ENCODE data around the gene LMX1B.
"Not testable (repeated sequence)": the region's sequence is repeated elsewhere in the genome, so short reads cannot be mapped to it uniquely, and the experiment has no call there.

The LMX1B gene

GRCh38 chr9:126646162-126646561, 32.4 kb downstream of the LMX1B start:
- Histone ChIP-seq H3K4me3 (no peak overlapping the region), H3K27ac (no peak overlapping the region)

- Histone ChIP-seq H3K27ac (no peak overlapping the region), H3K4me3 (no peak overlapping the region)
Measured at GRCh38 chr9:126647585-126648411, 34.1 kb downstream of the LMX1B start.

- Histone ChIP-seq H3K4me3 (no peak overlapping the region), H3K27ac (no peak overlapping the region)
Measured at GRCh38 chr9:126649477-126649876, 35.7 kb downstream of the LMX1B start.

GRCh38 chr9:126650404-126651341, 36.9 kb downstream of the LMX1B start:
- no peak overlapping the region for H3K27ac ChIP-seq
- no peak overlapping the region for H3K4me3 ChIP-seq

- Histone ChIP-seq H3K4me3 (no peak overlapping the region), H3K27ac (no peak overlapping the region)
Measured at GRCh38 chr9:126652140-126652582, 38.4 kb downstream of the LMX1B start.

- Histone ChIP-seq H3K4me3 (no peak overlapping the region), H3K27ac (no peak overlapping the region)
Measured at GRCh38 chr9:126654124-126654523, 40.4 kb downstream of the LMX1B start.

- not testable (repeated sequence) for H3K4me3 ChIP-seq
Measured at GRCh38 chr9:126656214-126656613, 42.5 kb downstream of the LMX1B start.

GRCh38 chr9:126658201-126658825, 44.6 kb downstream of the LMX1B start:
- H3K27ac ChIP-seq = no peak overlapping the region
- no peak overlapping the region for H3K4me3 ChIP-seq

More at GRCh38 chr9:126656214-126656613, 42.5 kb downstream of the LMX1B start:
- H3K27ac ChIP-seq = not testable (repeated sequence)

- H3K4me3 ChIP-seq = no peak overlapping the region
- H3K27ac ChIP-seq = no peak overlapping the region
Measured at GRCh38 chr9:126658956-126659555, 45.3 kb downstream of the LMX1B start.

GRCh38 chr9:126661122-126661520, 47.4 kb downstream of the LMX1B start:
- no peak overlapping the region for H3K4me3 ChIP-seq
- peak overlapping the region in 1 of 21 experiments; percentile 17 for H3K27ac ChIP-seq

- Histone ChIP-seq H3K27ac (peak overlapping the region in 3 of 21 experiments; percentile 6 to 22 (median 17)), H3K4me3 (no peak overlapping the region)
Measured at GRCh38 chr9:126661521-126662251, 48.0 kb downstream of the LMX1B start.

GRCh38 chr9:126663661-126664072, 49.9 kb downstream of the LMX1B start:
- Histone ChIP-seq H3K27ac (peak overlapping the region in 1 of 21 experiments; percentile 50), H3K4me3 (no peak overlapping the region)

GRCh38 chr9:126664900-126665643, 51.3 kb downstream of the LMX1B start:
- no peak overlapping the region for H3K4me3 ChIP-seq
- H3K27ac ChIP-seq = peak overlapping the region in 1 of 21 experiments; percentile 14

GRCh38 chr9:126665644-126666035, 51.9 kb downstream of the LMX1B start:
- Histone ChIP-seq H3K27ac (no peak overlapping the region), H3K4me3 (no peak overlapping the region)

GRCh38 chr9:126666155-126666803, 52.6 kb downstream of the LMX1B start:
- Histone ChIP-seq H3K27ac (no peak overlapping the region), H3K4me3 (no peak overlapping the region)

- H3K27ac ChIP-seq = no peak overlapping the region
- H3K4me3 ChIP-seq = no peak overlapping the region
Measured at GRCh38 chr9:126667190-126668055, 53.7 kb downstream of the LMX1B start.

- H3K27ac ChIP-seq = no peak overlapping the region
Measured at GRCh38 chr9:126668058-126668457, 54.3 kb downstream of the LMX1B start.

More at GRCh38 chr9:126668058-126668457, 54.3 kb downstream of the LMX1B start:
- H3K4me3 ChIP-seq = no peak overlapping the region
